GM10266 (cell line): ENCODE data around the gene ACOX3.

Experiments
- DNase-seq: peaks from one replicate; pipeline ENCODE4 v3.0.0; 2012; ENCODE audit errors: extremely low spot score
- CTCF ChIP-seq: IDR thresholded peaks from 2 replicates; pipeline ENCODE4 v1.5.1; 2012; ENCODE audit warnings: mild to moderate bottlenecking, low read depth; ENCODE audit not compliant: control insufficient read depth, insufficient read depth; ENCODE audit errors: missing control alignments

Gene ACOX3

GRCh38 chr4:8355864-8356565 lies 84.5 kb downstream of the ACOX3 start:
- DNase-seq: no peak
- no peak for TF ChIP-seq CTCF

DNA sequence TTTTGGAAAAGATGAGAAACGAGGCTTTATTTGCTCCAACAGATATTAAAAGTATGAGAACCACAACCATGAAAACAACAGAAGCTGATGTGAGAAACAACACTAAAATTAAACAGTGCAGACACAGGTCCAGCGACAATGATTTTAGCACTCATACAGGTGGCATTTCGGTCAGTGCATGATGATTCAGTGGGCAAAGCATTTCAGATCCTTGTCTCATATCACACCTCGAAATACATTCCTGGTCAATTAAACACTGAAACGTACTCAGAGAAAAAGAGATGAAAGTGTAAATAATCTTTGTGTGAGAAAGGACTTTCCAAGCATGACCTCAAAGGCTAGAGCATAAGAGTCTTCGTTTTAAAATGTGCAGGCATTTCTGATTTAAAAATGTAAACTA lies 85.2 kb downstream of the ACOX3 start:
- DNase-seq: no peak

GRCh38 chr4:8353912-8354453 lies 86.5 kb downstream of the ACOX3 start:
- no peak for TF ChIP-seq CTCF
- DNase-seq: no peak

More for the DNA sequence above, 85.2 kb downstream of the ACOX3 start:
- no peak for TF ChIP-seq CTCF

GRCh38 chr4:8353158-8353669 lies 87.3 kb downstream of the ACOX3 start:
- DNase-seq: no peak
- no peak for TF ChIP-seq CTCF

GRCh38 chr4:8352368-8353157 lies 88.0 kb downstream of the ACOX3 start:
- no peak for TF ChIP-seq CTCF
- DNase-seq: no peak

- DNase-seq: no peak
- no peak for TF ChIP-seq CTCF
These were observed 88.6 kb downstream of the ACOX3 start for GRCh38 chr4:8351931-8352367.
